Tongue (tissue), 2 donors: ENCODE measurements around the gene STMND1. TPM values are rescaled to one million over a fixed set of nuclear protein-coding genes. Genes with fewer than 3 reads are reported as not detected.

ENCODE experiments used
- DNase-seq: peaks from one replicate; pipeline ENCODE4 v3.0.0-alpha.2; 2015
- total RNA-seq: library from RNA; depleted of rRNA; stranded (reverse); fragments of >200 nt; gene quantifications from one replicate; pipeline ENCODE4 v1.2.3, GENCODE V29; 2014

Gene STMND1
- total RNA-seq, 1 donor from 2014 or later = not detected

DNA sequence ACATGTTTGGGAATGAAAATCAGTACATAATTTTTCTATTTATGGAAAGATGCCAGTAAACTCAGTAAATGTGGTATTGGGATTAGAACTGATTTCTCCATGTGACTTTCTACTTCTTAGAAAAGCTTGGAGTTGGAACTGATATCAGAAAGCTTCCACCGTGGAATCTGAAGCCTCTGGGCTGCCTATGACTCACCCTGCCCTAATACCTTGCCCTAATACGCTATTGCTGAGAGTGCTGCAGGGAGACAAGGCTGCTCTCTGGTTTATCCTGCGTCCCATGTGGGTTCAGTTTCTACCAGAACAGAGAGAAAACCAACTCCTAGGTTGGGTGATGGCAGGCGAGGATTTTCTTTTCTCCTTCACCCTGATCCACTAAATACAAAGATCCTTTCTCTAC is 3.3 kb upstream of the STMND1 start:
- DNase-seq = no peak

DNA sequence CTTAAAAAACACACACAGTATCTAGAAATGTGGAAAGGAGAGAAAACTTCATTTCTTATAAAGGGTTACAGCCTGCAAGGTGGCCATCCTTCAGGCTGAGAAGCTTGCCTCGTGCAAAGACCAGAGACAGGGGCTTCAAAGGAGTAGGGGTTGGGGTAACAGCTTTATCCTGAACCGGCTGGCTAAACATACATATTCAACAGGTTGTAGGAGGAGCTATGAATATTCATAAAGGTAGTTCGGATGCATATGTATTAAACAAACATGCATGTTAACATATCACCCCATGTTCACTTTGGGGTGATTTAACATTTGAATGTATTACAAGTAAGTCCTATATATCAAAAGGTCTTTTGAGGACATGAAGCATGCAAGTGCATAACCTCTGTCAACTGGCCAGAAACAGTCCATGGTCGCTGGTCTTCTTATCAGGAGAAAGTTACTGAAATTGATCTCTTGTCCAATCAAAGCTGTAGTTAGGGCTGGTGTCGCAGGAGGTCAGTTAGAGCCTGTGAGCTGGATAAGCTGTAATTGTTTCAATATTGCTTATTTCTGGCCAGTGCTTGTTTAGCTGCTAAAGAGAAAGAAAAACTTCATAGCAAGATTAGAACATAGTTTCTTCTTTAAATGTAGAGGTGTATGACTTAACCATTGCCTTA is 2.3 kb upstream of the STMND1 start:
- DNase-seq = no peak

DNA sequence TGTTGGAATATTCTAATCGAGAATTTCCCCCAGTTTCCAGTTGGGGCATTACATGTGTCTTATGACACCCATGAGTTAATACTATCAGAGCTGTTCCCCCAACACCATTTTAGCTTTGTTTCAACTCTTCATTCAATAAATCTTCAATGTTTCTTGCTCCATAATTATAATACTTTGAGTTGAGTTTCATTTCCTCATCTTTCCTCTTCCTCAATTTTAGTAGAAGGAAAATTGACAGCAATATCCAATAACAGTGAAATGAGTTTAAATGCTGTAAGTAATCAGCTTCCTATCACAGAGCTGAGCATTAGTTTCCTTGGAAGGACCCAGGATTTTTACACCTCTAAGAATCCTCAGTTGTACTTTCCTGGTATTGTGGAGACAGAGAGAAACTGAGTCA is 1.0 kb upstream of the STMND1 start:
- no peak for DNase-seq

DNA sequence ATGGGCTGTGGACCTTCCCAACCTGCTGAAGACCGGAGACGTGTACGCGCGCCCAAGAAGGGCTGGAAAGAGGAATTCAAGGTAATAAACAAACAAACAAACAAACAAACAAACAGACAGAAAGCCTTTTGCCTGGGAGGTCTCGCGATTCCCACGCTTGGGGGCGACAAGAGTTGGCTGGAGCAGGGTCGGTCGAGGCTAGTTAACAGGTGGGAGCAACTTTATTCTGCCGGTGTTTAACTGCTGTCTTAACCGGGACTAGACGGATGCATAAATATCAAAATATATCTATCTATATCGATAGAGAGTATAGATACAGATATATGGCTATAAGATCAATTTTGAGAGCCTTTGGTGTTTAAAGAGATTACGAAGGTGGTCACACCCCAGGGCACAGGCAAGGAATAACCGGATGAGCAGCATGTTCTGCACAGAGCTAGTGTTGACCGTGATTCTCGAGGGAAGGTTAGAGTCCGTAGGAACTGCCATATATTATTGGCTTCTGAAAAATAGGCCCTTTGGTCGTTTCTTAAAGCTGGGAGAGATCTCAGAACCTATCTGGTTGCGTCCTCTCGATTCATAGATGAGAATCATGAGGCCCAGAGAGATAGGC is 514 bp downstream of the STMND1 start:
- no peak for DNase-seq

GRCh38 chr6:17103715-17104114 is 1.9 kb downstream of the STMND1 start:
- no peak for DNase-seq

- no peak for DNase-seq
These were observed 6.0 kb downstream of the STMND1 start for GRCh38 chr6:17107863-17108262.

DNA sequence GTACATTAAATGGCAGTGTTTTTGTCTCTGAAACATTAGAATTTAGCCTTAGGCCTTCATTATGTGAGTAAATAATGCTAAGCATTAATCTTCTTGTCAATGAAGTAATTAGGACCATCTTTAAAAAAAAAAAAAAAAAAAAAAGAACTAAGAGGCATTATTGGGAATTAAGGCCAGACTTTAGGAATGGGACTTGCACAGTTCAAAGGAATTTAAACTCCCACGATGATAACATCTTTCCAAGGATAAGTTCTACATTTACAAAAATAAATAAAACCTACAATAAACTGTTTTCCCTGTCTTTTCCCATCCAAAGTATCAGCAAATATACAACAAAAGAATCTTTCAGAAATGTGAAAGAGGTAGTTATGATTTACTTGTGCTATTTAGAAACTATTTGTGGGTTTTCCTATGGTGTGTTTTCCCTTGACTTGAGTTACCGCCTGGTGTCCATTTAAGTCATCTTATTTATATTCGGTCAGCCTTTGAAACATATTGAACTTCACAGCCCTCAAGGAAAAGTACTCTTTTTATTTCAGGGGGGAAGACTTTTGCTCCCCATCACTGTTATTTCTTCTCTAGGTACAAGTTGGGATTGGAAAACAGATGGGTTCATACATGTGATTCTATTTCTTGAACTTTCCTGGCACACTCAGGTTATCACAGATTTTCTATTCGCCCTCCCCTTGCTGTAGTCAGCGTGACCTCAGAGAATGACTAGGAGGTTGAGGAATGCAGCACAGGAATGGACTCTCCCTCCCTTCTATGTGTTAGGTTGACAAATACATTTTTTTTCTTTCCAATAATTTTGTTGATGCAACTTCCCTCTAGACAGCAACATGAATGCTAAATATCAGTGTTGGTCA is 13.6 kb downstream of the STMND1 start:
- no peak for DNase-seq

- no peak for DNase-seq
These were observed 14.2 kb downstream of the STMND1 start for GRCh38 chr6:17116117-17116440.

GRCh38 chr6:17120019-17120418 is 18.2 kb downstream of the STMND1 start:
- no peak for DNase-seq

GRCh38 chr6:17125407-17125806 is 23.6 kb downstream of the STMND1 start:
- DNase-seq = no peak

DNA sequence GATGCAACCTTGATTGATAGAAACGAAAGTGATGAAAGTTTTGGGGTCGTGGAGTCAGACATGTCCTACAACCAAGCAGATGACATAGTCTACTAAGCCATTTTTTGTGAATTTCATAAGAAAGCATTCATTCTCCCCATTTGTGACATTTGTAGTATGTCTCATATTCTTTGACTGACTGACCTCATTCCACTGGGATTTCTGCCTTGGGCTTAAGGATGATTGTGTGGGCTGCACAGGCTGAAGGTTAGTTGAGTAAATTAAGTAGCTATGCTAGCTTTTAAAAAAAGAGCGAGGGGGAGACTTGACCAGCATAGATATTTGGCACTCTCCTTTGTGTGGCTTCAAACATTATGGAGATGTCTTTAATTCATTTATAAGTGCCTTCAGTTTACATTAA is 28.9 kb downstream of the STMND1 start:
- no peak for DNase-seq

DNA sequence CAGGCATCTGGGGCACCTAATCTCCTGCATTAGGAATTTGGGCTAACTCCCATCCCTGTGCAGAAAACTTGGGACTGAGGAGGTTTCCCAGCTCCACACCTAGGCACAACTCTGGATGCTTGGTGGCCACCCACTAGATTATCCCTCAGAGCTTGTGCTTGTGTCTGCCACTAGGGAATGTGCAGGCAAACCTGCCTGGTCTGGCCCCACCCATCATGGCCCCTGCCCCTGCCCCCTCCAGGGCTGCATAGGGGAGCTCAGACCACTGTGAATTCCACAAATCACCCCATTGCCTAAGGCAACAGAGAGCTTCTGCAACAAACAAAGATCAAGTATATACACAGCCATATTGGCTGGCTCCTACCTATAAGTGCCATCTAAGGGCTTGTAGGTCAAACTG is 31.1 kb downstream of the STMND1 start:
- no peak for DNase-seq

- no peak for DNase-seq
These were observed 36.2 kb downstream of the STMND1 start for GRCh38 chr6:17138033-17138432.

DNA sequence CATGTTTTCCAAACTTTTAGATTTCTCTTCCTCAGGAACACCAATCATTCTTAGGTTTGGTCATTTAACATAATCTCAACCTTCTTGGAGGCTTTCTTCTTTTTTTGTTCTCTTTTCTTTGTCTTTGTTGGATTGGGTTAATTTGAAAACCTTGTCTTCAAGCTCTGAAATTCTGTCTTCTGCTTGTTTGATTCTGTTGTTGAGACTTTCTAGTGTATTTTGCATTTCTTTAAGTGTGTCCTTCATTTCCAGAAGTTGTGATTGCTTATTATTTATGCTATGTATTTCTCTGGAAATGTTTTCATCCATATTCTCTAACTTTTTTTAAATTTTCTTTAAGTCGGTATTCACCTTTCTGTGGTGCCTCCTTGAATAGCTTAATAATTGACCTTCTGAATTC is 42.2 kb downstream of the STMND1 start:
- no peak for DNase-seq

DNA sequence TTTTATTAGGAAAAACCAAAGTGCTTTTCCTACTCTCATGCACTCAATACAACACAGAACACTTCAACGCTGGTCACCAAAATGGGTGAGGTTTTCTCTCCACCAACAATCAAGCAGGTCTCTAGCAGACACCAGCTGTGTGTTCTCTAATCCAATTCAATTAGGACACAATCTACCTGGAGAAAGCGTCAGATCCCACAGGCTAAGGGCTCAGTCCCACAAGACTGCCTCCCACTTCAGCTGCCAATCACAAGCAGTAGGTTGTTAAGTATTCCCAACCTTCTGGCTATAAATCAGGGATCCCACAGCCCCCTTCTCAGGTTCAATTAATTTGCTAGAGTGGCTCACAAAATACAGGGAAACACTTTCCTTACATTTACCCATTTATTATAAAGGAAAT is 47.7 kb downstream of the STMND1 start:
- no peak for DNase-seq

- DNase-seq = no peak
These were observed 48.2 kb downstream of the STMND1 start for GRCh38 chr6:17150096-17150495.

GRCh38 chr6:17151888-17152287 is 50.0 kb downstream of the STMND1 start:
- no peak for DNase-seq

GRCh38 chr6:17152703-17153102 is 50.9 kb downstream of the STMND1 start:
- no peak for DNase-seq

- peak; percentile 94 for DNase-seq
These were observed 54.5 kb downstream of the STMND1 start for GRCh38 chr6:17156112-17156921.

GRCh38 chr6:17156966-17157365 is 55.1 kb downstream of the STMND1 start:
- no peak for DNase-seq

DNA sequence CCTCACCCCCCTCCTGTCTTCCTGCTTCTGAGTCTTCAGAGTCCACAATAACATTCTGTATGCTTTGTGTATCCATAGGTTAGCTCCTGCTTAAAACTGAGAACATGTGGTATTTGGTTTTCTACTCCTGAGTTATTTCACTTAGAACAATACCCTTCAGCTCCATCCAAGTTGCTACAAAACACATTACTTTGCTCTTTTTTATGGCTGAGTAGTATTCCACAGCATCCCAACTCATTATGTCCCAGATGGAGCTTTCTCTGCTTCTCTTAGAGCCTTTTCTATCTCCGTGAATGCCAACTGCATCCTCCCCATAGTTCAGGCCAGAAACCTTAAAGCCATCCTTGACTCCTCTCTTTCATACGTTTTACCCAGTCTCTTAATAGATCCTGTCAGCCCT is 55.8 kb downstream of the STMND1 start:
- no peak for DNase-seq

GRCh38 chr6:17159240-17159639 is 57.4 kb downstream of the STMND1 start:
- no peak for DNase-seq

GRCh38 chr6:17161076-17161475 is 59.2 kb downstream of the STMND1 start:
- peak; percentile 32 for DNase-seq
